GM18517 (cell line): ENCODE measurements around the gene GRHPR.
"Not testable (repeated sequence)": the region's sequence is repeated elsewhere in the genome, so short reads cannot be mapped to it uniquely, and the experiment has no call there.

Experiments
- ATAC-seq: cut with Tn5 transposase; IDR thresholded peaks from one replicate; pipeline ENCODE4 v1.9.1; 2021; ENCODE audit warnings: mild to moderate bottlenecking, moderate library complexity; ENCODE audit not compliant: unreplicated experiment

GRHPR gene

DNA sequence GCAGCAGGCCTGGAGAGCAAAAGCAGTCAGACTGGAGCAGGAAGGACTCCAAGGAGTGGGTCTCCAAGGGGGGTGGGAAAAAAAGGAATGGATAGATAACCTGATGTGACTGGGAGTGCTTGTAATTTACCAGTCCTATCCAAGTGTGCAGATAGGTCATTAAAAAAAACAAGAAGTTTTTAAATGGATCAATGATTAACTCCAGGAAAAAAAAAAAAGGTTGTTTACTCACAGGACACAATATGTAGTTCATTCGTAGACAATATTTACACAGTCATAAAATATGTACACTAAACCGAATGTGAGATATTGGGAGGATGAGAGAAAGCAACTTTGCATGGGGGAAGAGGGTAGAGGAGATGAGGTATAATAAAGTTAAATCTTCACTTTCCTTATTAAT is 22.4 kb downstream of the GRHPR start:
- ATAC-seq = no peak

DNA sequence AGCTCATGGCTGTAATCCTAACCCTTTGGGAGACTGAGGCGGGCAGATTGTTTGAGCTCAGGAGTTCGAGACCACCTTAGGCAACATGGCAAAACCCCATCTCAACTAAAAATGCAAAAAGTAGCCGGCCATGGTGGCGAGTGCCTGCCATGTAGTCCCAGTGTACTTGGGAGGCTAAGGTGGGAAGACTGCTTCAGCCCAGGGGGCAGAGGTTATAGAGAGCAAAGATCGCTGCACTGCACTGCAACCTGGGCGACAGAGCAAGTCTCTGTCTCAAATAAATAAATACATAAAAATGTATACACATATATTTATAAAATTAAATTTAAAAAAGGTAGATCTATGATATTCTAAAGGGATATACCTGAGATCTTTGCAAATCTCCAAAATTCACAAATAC is 23.3 kb downstream of the GRHPR start:
- ATAC-seq = no peak

DNA sequence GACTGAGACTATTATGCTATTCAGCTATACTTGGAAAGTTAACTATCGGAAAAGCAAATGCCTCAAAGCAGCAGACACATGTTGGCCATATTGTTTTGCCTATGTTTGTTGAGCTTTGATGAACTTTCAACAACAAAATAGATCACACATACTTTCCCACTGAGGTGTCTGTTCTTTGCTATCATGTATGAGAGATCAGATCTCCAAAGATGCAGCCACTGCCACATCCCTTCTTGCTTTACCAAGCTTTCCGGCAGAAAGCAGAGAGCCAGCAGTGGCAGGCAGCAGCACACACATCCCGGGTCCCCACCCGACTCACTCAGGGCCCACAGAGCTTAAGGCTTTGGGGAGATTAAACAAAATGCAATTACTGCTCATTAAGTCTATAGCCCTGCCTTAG is 23.9 kb downstream of the GRHPR start:
- no peak for ATAC-seq

DNA sequence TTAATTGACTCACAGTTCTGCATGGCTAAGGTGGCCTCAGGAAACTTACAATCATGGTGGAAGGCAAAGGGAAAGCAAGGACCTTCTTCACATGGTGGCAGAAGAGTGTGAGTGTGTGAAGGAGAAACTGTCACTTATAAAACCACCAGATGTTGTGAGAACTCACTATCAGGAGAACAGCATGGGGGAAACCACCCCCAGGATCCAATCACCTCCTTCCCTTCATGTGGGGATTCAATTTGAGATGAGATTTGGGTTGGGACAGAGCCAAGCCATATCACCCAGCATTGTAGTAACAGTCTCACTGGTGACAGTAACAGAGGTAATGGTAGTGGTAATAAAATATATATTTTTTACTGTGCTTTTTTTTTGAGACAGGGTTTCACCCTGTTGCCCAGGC is 24.6 kb downstream of the GRHPR start:
- no peak for ATAC-seq

DNA sequence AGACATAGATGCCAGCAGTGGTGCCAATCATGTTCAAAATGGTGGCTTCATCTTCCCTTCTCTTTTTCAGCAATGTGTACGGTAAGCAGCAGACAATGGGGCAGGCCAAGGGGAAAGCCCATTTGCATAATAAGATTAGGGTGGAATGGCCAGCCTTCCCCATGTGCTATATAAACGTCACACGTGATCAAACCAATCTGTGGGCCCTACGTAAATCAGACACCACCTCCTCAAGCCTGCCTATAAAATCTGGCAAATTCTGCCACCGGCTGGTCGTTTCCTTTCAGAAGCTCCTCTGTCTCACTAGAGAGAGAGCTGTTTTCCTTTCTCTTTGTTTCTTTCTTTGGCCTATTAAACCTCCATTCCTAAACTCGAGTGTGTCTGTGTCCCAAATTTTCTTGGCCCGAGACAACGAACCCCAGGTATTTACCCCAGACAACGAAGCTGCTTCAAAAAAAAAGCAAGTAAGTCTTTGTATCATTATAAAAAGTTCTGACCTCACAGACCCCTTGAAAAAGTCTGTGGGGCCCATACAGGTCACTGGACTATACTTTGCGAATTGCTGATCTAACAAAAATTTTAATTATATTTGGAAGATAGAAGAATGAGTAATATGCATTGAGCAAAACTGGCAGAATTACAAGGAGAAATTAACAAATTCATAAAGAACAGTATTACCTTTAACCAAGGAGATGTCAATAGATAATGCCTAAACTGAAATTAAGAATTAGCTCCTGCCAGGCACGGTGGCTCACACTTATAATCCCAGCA is 27.6 kb downstream of the GRHPR start:
- ATAC-seq = no peak

DNA sequence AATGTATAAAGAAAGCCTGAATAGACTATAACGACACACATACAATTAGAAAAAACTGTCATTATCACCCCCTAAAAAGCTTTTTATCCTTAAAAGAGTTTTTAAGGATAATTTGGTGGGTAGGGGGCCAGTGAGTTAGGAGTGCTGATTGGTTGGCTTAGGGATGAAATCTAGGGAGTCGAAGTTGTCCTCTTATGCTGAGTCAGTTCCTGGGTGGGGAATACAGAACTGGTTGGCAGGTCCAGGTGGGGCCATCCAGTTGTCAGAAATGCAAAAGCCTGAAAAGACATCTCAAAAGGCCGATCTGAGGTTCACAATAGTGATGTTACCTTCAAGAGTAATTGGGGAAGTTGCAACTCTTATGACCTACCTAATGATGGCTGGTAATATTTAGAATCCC is 29.1 kb downstream of the GRHPR start:
- no peak for ATAC-seq

DNA sequence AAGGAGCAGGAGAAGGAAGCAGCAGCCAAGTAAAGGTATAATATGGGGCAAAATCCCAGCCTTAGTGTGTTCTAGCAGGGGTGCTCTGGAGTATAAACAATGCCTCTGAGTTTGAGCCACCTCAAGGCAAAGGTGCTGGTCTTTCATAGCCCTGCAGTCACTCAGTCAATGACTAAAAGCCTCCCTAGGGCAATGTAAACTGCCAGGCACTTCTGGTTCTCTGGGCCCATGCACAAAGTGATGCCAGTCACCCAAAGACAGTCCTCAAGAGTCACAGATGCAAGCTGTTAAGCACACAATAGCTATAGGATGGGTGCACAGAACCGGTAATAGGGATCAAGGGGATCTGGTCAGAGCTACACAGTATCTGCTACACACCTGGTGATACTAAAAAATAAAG is 30.1 kb downstream of the GRHPR start:
- no peak for ATAC-seq

DNA sequence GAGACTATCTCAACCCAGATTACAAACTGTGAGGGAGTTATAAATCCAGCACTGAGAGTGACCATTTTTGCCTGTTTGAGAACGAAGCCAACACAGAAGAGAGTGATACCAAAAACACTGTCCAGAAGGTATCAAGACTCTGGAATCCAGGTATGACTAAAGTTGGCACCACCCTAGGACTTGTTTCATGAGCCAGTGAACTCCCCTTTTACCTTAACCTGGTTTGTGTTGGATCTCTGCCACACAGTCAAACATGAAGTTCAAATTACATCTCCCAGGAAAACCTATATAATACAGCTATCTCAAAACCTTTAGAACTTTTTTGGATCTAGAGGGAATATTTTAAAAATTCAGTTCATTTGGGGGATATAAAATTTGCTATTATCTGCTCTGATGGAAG is 31.3 kb downstream of the GRHPR start:
- no peak for ATAC-seq

DNA sequence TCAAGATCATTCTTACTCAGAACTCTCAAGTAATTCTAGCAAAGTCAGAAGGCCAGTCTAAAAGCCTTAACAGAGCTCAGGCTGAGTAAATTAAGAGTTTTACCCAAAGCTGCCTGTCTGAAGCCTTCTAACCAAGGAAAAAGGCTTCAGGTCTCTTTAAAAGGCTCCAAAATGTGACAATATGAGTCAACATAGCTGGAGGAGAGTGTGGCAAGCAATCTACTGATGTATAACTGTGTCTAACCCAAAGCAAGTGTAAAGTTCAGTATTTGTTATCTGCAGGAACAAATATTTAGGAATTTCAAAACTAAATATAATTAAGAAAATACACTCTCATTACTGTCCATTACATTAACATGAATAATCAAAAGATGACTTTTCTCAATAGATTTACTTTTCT is 31.7 kb downstream of the GRHPR start:
- ATAC-seq = no peak

DNA sequence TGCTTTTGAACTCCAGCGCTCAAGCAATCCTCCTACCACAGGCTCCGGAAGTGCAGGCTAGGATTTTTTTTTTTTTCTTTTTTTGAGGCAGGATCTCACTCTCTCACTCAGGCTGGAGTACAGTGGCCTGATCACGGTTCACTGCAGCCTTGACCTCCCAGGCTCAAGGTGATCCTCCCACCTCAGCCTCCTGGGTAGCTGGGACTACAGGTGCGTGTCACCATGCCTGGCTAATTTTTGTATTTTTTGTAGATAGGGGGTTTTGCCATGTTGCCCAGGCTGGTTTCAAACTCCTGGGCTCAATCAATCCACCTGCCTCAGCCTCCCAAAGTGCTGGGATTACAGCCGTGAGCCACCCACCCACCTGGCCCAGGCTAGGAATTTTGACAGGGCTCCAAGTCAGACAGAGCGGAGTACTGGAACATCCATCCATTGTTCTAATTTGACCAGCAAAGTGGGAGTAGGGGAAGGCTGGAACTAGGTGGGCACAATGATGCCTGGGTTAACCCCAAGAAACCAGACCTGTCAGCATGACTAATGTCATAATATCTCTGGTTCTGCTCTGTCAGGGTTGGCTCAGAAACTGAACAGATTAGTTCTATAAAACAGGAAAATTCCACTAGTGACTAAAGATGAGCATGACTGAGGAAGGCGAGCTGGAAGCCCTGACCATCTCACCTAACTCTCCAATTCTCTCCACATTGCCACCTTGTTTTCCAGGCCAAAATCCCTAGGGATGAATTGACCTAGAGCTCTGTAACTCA is 33.6 kb downstream of the GRHPR start:
- no peak for ATAC-seq

DNA sequence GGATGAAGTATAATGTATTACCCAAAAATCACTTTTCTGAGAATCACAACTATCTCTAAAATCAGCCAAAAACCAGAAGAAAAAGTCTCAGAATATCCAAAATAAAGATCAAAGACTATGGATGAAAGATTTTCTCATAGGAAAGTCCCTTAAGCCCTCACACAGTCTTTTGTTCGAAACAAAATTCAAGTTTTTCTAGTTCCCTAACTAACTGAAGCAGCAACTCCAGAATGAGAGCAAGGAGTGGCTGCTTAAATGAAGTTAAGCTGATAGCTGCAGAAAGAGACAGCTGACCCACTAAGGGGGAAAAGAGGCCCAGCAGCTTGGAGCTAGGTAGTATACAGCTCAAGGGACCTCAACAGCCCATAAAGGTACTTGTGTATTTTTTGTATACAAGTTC is 34.3 kb downstream of the GRHPR start:
- ATAC-seq = no peak

DNA sequence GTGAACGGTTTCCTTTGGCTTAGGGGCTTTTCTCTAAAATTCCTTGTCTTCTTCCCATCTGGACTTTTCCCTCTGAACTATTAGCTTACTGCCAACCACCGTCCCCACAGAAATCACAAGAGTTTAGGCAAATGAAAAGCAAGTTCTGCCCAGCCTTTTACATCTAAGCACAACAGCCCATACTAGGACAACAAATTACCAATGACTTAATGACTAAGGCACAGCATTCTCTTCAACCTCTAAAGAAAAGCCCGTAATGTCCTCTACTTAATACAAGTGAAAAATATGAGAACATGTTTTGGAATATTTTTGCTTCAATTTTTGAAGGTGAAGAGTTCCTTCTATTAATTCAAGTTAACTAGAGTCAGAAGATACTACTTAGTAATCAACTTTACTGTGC is 41.5 kb downstream of the GRHPR start:
- no peak for ATAC-seq

DNA sequence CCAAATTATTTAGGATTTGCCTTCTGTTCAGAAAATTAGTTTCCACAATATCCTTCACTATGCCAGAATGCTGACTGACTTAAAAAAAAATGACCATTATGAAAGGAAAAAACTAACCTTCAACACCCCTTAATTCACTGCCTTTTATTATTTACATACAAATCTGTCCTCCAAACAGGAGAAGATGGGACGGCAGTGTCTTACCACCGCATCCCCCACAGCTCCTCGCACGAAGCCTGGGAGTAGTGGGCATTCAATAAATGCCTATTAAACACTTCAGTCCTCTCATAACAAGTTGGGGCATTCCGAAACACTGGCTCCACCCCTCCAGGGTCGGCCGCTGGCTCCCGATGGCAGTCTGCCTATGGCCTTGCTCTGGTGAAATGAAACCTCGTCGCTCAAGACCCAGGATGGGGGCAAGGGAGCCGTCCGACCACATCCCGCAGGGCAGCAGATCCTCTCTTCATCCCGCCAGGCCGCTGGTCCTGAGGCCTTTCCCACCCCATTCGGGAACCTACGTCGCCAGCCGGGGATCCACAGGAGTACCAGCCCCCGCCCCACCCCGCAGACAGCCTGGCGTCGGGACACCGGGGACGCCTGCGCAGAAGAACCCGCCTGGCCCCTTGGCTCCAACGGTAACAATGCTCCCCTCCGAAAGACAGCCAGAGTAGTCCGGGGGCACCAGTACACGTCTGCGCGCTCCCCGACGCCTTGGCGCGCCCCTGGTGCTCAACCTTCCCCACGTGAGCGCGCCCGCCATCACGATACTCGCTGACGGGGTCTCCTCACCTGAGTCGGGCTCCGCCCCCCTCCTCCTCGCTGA is 42.1 kb downstream of the GRHPR start:
- ATAC-seq = peak; percentile 36

DNA sequence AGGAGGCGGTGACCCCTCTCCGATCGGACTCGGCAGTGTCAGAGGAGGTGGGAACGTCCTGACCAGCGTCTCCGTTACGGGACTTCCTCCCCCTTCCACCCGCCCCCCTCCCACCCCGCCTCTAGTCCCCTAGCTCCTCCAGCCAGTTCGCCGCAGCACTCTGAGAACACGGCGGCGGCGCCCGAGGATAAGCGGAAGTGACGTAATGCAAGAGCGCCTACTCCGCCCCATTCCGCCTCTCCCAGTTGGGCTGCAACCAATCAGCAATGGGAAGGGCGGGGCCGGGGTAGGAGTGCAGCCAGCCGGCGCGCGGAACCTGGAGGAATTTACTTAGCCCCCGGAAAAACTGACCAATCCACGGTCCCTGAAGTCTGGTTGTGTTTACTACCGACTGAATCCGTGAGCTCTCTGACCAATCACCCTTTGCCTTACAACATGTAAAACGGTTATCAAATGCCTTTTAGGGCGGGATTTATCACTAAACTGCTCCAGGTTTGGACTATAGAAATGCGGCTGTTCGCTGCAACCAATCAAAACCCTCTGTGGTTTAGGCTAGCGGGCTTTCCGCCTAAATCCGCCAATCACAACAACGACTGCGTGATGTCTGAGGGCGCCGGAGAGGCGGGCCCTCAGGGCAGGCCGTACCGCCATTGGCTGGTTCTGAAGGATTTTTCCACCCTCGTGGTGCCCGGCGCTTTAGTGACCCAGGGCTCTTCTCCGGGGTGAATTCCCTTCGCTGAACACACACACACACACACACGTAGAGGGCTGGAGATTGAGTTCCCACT is 42.9 kb downstream of the GRHPR start, which contains the start of gene ZBTB5:
Gene ZBTB5 (minus strand): TSS at position 202 of the 788 bp plus-strand sequence. CDS start 22,899 bp downstream, outside the sequence.
- peak; percentile 82 for ATAC-seq

DNA sequence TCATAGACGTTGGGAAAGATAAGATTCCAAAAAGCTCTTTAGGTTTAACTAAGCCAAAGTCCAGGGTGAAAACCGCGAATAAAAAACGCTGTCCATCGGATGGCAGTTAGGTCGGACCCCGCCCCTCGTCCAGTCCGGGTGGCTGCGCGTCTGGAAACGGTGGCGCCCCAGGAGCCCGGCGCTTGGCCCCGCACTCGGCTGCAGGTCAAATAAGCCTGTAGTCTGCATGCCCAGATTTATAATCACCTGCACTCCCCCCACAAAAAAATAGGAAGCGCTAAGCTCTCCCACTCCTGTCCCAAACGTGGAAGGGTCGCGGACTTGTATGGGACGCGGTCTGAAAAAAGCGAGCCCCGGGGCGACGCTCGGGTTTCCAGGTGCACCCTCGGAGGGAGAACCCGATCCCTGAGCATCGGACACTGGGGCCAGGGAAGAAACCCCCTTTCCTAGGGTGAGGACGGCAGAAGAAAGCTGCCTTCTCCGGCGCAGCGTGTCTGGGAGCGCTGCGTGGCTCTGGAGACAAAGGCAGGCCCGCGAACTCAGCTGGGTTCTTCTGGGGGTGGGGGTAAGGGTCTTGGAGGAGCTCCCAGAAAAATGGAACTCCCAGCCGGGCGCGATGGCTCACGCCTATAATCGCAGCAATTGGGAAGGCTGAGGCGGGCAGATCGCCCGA is 43.7 kb downstream of the GRHPR start:
- peak; percentile 0 for ATAC-seq

DNA sequence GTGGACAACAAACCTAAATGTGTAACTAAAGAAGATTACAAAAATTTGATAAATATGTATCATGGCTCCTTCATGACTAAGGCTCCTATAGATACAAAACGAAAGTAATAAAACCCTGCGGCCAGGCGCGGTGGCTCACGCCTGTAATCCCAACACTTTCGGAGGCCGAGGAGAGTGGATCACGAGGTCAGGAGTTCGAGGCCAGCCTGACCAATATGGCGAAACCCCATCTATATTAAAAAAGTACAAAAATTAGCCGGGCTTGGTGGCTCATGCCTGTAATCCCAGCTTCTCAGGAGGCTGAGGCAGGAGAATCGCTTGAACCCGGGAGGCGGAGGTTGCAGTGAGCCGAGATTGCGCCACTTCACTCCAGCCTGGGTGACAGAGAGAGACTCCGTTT is 45.0 kb downstream of the GRHPR start:
- not testable (repeated sequence) for ATAC-seq

DNA sequence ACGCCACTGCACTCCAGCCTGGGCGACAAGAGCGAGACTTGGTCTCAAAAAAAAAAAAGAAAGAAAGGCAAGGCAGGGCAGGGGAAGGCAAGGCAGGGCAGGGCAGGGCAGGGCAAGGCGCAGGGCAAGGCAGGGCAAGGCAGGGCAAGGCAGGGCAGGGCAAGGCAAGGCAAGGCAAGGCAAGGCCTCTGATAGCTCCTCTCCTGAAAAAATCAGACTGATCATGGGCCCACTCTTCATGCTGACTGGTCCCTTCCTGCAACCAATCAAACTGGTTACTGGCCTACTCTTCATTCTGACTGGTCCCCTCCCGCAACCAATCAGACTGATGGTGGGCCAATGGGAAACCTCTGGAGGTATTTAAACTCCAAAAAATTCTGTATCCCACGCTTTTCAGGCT is 46.1 kb downstream of the GRHPR start:
- ATAC-seq = no peak

DNA sequence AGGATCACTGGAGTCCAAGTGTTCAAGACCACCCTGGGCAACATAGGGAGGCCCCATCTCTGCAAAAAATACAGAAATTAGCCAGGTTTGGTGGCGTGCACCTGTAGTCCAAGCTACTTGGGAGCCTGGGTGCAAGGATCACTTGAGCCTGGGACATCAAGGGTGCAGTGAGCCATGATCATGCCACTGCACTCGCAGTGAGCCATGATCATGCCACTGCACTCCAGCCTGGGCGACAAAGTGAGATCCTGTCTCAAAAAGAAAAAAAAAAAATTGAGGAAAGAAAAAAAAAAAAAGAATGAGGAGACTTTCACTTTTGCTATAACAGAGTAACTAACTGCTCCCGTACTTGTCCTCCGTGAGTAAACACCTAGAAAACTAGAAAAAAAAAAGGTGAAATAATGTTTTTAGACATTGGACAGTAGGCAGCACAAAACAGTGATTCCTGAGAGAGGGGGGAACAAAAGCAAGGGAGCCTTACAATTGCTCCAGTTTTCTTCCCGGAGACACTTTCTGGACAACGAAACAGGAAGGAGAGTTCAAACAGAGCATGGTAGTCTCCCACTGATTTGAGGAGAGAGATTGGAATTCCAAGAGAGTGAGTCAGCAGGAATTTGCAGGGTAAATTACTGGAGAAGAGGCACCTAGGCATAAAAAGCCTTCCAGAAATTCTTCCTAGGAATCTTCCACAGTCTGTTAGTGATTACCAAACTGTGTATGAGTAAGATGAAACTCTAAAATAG is 49.6 kb downstream of the GRHPR start:
- ATAC-seq = no peak

DNA sequence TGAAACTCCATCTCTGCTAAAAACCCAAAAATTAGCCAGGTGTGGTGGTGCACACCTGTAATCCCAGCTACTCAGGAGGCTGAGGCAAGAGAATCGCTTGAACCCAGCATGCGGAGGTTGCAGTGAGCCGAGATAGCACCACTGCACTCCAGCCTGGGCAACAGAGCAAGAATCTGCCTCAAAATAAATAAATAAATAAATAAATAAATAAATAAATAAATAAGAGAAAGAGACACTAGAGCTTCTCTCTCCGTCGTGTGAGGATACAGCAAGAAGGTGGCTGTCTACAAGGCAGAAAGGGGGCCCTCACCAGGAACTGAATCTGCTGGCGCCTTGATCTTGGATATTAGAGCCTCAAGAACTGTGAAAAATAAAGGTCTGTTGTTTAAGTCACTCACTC is 51.5 kb downstream of the GRHPR start:
- not testable (repeated sequence) for ATAC-seq
